ENCODE measurements around the gene C1S.
"Not testable (repeated sequence)": the region's sequence is repeated elsewhere in the genome, so short reads cannot be mapped to it uniquely, and the experiment has no call there.

Gene C1S

DNA sequence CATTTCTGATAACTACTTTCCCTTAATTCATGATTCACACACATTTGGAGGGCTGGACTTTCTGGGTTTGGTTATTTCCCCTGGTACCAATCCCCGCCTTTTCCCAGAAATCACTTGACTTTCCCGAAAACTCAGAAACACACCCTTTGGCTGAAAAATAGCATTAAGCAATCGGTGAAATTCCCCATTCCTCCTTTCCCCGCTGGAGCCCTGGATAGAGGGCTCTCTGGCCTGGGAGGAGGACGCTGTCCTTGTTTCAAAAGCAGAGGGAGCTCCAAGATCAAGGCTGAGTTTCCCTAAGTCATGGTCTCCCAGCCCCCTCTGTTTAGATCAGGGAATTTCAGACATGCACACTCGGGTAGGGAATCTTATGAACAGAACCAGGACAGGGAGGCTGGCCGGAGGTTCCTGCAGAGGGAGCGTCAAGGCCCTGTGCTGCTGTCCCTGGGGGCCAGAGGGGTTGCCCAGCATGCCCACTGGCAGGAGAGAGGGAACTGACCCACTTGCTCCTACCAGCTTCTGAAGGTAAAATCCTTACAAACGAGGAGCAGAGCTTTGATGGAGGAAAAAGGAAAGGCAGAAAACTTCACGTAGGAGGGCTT lies at the start of gene C1S:
TSS of gene C1S (plus strand) at position 366 of the 602 bp plus-strand sequence. CDS start 1,195 bp downstream, outside the sequence.
- DNase-seq = no peak

DNA sequence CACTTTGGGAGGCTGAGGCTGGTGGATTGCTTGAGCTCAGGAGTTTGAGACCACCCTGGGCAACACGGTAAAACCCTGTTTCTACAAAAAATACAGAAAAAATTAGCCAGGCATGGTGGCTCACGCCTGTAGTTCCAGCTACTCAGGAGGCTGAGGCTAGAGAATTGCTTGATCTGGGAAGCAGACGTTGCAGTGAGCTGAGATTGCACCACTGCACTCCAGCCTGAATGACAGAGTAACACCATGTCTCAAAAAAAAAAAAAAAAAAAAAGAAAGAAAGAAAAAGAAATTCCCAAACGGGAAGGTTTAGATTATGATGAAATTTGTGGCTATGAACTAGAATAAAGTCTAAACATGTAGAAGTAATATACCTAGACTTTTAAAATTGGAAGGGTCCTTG lies 49.1 kb upstream of the C1S start:
- not testable (repeated sequence) for DNase-seq

DNA sequence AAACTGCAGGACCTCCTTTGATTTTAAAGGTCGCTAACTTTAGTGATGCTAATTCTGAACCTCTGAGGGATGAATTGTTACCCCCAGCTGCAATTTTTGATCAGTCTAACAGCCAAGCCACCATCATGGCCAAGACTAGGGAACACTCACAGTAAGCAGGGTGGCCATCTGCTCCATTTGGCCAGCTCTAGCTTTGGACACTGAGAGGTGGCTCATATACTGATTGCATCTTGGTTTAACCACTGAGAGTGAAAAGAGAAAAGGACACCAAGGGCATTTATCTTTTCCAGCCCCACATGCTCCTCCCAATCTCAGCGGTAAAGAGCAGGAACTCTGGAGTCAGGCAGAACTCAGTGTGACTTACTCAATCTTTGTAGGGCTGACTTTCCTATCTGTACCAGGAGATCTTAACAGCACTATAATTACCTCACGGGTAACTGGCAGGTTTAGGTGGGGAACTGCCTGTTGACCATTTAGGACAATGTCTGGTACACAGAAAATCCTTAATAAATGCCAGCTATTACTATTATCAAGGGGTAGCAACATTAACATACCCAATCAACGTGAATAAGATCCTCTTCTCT lies 48.4 kb upstream of the C1S start:
- DNase-seq = no peak

DNA sequence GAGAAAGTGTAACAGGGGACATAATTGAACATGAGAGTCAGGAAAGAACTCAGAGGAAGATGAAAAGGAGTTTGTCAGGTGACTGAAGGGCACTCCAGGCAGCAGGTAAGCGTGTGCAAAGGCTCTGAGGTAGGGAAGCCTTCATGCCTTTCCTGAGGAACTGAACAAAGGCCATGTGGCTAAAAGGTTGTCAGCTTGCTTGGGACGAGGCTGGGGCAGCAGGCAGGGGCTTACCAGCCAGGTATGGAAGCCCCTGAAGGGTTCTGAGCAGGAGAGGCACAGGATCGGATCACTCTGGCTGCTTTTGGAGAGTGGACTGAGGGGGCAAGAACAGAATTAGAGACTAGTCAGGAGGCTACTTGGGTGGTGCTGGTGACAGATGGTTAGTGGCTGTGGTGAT lies 47.4 kb upstream of the C1S start:
- no peak for DNase-seq

DNA sequence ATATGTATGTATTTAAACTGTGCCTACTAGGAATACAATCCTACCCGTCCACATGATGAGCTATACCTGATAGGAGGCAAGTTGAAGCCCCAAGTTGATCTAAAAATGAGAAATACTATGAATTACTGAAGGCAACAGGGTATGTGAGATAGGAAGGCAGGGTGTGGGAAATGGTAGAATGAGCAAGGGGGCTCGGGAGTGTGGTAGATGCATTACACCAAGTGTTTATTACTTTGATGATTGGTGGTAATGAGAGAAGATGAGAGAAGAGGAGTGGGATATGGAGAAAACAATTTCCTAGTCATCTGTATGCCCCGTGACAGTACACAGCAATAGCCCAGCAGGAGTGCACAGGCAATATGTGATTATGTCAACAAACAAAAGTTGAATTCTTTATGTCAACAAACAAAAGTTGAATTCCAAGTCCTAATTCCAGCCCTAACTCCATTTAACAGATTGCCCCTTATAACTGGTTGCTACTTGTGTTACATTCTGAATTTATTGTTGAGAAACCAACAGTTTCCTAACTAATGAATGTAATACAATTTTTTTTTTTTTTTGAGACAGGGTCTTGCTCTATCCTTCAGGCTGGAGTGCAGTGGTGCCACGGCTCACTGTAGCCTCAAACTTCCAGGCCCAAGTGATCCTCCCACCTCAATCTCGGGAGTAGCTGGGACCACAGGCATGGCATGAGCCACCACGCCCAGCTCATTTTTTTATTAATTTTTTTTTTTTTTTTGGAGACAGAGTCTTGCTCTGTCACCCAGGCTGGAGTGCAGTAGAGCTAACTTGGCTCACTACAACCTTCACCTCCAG lies 44.8 kb upstream of the C1S start:
- no peak for DNase-seq

DNA sequence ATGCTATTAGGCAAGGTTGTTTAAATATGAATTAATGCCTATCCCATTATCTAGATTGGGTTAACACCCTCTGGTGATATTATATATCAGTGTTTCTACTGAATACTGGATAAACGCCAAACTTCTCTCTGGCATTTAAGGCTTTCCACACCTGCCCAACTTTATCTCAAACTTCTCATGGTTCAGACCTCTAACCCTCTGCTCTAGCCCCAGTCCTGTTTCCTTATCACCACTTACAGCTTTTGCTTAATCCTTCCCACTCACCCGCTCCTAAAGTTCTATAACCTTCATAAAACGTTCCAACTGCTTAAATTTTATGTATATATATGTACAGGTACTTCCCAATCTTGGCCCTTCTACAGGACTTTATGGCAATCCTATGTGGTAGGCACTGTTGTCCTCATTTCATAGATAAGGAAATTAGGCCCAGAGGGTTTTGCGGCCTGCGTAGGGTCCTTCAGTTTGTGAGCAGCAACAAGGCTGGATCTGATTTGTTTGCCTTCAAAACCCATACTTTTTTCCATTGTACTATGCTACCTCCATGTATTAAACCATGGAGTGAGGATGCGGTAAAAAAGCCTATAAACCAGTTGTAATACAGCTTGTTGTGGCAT lies 43.5 kb upstream of the C1S start:
- DNase-seq = no peak

DNA sequence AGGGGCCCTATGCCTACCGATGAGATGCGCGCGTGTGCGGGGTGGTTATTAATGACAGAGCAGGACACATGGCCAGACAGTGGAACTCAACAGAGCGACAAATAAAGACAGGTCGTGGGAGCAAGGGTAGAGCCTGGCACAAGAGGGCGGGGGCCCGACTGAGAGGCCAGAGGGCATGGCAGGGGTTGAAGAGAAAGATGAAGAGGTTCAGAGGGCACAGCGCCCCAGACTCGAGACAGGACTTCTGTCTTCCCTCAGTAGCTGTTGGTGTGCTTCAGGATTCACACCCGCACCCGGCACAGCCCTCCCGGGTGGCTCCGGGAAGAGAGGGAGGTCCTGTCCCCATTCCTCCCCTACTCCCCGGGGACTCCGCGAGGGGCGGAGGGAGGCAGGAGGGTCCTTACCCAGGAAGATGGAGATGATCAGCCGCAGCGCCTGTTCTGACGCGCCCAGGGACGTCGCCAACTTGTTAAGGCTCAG lies 42.6 kb upstream of the C1S start:
- DNase-seq = no peak

DNA sequence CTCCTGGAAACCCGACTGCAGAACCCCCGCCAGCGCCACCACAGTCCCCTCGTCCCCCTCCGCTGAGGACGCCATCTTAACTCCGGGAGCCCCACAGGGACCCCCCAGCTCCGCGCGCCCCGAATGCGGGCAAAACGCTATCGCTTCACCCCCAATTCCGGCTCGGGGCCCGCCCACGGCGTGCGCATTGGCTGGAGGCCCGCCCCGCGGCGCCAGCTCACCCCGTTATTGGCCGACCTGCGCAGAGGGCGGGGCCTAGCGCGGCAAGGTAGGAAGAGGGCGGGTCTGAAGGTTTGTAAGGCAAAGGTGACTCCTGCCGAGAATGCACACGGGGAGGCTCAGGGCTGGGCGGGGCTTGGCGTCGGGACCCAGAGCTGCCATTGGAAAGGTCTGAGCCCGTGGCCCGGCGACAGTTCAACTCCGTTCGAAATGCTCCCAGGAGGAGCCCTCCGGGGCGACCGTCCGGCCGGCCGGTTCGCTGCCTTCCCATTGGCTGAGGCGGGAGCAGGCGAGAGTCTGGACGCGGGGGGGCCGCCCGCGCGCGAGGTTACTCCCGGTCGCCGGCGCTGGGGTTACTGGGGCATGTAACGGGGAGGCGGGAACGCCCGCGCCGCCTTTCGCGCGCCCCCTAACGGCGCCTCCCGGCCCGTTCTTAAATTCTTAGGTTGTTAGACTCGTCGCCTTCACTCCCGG lies 42.0 kb upstream of the C1S start, which contains the start of gene LPCAT3:
TSS of gene LPCAT3 (minus strand) at position 127 of the 693 bp plus-strand sequence. CDS start at position 75, 52 bp downstream.
- DNase-seq = peak; percentile 90

DNA sequence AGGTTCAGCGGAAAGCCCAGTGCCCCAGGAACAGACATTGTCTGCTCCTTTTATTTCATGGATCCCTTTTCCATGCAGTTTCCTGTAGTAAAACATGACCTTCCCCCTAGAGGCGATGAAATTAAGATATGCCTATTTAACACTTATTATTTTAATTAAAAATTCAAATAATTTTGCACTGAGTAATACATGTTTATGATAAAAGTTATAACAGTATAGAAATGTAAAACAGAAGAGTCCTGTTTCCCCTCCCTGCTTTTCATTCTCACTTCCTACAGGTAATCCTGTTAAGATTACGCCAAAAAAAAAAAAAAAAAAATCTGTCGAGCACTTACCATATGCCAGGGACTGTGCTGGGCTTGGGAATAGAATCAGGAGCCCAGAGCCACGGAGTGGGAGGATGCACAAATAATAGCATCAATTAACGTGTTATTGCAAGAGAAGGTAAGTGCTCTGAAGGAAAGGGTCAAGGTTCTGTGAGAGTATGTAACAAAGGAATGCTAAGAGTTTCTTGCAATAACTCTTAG lies 41.4 kb upstream of the C1S start:
- DNase-seq = no peak

DNA sequence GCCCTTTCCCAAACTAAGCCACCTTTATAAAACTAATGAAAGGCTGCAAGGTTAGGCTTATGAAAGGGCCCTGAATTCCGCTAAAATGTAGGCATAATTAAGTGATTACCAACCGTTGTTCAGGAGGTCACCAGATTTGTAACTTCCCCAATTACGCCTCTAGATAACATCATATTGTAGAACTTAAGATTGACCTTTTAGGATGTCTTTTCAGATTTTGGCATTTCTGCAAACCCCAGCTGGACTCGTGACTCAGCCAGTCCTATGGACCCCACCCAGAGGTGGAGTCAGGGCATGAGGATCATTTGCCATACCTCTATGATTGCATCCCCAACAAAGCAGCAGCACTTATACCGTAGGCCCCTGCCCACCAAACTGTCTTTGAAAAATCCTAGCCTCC lies 38.6 kb upstream of the C1S start:
- peak; percentile 30 for DNase-seq

DNA sequence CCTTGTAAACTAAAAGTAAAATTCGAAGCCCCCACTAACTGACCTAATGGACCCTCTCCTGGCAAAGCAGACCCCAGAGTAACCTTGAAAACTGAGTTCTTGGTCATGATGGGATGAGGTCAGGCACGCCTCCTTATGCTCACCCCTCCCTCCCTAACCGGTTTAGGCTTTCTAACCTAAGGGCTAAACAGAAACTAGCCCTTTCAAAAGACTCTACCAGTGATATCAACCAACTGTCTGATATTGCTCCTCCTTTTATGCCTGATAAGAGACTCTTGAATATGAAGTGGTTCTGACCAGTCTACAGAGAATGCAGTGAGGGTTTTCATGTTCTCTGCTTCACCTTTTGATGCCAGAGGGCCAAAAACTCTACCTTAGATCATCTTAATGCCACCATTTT lies 37.4 kb upstream of the C1S start:
- no peak for DNase-seq

DNA sequence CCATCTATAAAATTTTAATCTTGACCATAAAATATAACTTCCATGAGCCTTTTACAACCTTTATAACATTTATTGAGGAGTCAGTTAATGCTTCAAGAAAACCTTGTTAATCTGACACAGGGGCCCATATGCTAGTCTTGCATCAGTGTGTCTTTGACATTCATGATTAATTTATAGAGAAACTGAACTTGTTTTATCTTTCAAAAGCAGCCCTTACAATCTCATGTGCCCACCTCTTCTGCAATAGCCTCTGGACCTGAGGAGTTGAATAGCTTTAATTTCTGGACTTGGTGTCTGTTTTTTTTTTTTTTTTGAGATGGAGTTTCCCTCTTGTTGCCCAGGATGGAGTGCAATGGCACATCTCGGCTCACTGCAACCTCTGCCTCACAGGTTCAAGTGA lies 33.7 kb upstream of the C1S start:
- no peak for DNase-seq

DNA sequence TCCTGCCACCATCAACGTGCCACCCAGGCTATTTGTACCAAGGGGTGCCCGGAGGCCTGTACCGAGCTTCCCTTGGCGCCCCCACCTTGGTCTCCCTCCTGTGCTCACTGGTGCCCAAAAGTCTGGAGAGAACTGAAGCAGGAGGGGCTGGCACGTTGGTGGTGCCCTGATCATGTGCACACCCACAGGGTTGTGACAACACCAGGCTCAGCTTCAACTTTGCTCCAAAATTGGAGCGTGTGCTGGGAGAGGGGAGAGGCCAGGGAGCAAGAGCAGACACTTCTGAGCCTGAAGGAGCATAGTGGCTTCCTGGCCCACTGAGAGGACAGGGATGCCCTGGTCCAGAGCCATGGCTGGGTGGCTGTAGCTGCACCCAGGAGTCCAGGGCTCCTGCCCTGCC lies 29.2 kb upstream of the C1S start:
- no peak for DNase-seq

DNA sequence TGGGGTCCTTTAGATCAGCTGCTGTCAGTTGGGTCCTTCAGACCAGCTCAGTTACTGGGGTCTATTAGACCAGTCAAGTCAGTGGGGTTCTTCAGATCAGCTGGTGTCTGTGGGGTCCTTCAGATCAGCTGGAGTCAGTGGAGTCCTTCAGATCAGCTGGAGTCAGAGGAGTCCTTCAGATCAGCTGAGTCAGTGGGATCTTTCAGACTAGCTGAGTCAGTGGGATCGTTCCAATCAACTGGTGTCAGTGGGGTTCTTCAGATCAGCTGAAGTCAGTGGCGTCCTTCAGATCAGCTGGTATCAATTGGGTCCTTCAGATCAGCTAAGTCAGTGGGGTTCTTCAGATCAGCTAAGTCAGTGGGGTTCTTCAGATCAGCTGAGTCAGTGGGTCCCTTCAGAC lies 27.5 kb upstream of the C1S start:
- no peak for DNase-seq

DNA sequence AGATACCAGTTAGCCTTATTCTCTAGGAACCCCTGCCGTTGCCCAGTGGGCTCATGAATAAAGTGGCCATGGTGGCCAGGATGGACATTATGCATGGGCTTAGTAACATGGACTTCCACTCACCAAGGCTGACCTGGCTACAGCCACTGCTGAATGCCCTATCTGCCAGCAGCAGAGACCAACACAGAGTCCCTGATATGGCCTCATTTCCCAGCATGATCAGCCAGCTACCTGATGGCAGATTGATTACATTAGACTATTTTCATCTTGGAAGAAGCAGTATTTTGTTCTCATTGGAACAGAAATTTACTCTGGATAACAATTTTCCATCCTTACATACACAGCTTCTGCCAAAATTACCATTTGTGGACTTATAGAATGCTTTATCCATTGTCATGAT lies 26.1 kb upstream of the C1S start:
- no peak for DNase-seq

DNA sequence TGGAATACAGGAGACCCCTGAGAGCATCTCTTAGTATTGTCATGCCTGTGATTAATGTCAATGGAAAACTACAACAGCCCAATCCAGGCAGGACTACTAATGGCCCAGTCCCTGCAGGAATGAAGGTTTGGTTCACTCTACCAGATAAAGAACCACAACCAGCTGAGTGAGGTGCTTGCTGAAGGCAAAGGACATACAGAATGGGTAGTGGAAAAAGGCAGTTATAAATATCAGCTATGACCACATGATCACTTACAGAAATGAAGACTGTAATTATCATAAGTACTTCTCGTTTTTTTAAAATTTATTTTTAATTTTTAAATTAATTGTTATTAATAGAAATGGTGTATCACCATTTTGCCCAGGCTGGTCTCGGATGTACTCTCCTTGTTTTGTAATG lies 25.1 kb upstream of the C1S start:
- no peak for DNase-seq

DNA sequence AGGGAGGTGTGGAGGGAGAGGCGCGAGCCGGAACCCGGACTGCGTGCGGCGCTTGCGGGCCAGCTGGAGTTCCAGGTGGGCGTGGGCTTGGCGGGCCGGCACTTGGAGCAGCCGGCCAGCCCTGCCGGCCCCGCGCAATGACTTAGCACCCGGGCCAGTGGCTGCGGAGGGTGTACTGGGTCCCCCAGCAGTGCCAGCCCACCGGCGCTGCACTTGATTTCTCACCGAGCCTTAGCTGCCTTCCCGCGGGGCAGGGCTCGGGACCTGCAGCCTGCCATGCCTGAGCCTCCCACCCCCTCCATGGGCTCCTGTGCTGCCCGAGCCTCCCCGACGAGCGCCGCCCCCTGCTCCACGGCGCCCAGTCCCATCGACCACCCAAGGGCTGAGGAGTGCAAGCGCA lies 23.1 kb upstream of the C1S start:
- not testable (repeated sequence) for DNase-seq

DNA sequence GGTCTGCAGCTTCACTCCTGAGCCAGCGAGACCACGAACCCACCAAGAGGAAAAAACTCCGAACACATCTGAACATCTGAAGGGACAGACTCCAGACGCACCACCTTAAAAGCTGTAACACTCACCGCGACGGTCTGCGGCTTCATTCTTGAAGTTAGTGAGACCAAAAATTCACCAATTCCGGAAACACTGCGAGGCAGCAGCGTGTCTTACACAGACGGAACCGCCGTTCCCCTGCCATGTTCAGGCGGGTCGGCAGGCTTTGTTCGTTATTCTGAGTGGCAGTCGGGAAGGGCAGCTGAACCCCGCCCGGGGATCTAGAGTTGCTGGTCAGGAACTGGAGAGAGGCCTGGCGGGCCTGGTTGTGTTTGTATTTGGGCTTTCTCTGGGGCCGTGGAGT lies 21.9 kb upstream of the C1S start:
- DNase-seq = no peak

DNA sequence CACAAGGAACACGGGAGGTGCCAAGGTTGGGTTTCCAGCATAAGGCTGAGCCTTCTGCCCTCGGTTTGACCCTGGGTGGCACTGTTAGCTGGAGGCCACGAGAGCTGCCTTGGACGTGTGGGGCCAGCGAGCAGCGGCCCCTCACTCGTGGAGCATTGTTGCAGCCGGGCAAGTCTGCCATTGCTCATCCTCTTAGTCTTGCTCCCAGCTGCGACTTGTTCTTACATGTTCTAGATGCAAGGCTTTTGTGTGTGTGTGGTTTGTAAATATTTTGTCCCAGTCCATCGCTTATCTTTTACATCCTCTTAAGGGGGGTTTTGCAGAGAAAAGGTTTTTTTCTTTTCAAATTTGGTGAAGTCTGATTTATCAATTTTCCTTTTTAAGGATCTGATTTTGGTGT lies 21.1 kb upstream of the C1S start:
- no peak for DNase-seq

DNA sequence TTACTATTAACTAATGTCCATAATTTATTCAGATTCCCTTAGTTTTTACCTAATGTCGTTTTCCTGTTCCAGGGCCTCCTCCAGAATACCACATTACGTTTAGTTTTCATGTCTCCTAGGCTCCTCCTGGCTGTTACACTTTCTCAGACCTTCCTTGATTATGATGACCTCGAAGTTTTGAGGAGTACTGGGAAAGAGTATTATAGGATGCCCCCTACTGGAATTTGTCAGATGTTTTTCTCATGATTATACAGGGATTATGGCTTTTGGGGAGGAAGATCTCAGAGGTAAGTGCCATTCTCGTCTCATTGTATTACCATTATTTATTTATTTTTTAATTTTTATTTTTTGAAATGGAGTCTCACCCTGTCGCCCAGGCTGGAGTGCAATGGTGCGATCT lies 17.7 kb upstream of the C1S start:
- DNase-seq = peak; percentile 35

DNA sequence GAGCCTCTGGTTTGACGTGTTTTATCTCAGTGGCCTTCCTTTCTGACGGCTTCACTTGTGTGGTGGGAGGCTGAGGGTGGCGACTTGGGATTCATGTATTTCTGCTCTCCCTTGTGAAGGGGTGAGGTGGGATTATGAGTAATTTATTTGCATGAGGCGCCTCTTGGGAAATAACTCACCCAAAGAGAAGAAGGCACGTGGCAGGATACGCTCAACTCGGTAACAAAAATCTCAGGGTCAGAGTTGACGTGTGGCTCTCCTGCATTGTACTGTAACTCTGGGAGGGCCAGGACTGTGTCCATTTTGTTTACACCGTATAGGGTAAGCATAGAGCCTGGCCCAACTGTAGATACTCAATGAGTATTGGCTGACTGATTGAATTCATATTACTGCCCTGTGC lies 14.6 kb upstream of the C1S start:
- DNase-seq = no peak

DNA sequence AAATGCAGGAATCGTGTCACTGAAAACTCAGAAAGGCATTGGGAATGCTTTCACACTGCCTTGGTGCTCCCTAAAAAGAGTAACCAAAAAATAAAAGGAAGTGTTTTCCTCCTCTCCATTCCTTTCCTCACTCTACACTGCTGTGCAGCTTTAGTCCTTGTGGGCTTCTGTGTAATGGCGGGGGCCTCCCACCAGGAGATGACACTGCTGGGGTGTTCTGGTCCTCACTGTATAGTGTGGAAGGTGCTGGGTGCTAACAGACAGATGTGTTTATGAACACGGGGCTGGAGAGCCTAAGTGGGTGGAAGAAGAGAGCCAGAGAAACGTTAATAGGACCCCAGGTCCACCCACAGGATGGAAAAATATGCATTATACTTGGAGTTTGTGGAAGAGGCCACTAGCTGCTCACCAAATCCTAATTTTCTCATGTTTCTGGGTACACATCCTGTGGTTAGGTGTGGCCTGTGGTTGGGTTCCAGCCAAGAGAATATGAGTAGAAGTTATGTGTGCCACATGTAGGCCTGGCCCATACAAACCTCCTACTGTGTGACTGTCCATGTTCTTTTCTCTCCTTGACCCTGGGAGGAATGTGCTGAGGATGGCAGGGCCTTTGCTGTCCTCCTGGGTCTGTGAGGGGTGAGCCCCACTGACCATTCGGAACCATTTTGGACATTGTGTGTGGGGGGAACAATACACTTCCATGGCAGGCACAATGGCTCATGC lies 14.0 kb upstream of the C1S start:
- no peak for DNase-seq

All from MV-4-11 (cell line).